CD4-positive, alpha-beta T cell treated with Interleukin-15 for 1 hour (primary cell): ENCODE measurements around the gene C1orf159.

ENCODE experiments used
- DNase-seq: peaks from one replicate; pipeline ENCODE4 v3.0.0-alpha.2; 2020

Gene C1orf159

GRCh38 chr1:1033009-1033587 is 82.8 kb downstream of the C1orf159 start:
- peak; percentile 93 for DNase-seq

GRCh38 chr1:1032424-1032823 is 83.5 kb downstream of the C1orf159 start:
- DNase-seq: no peak
